ENCODE data around the gene KDF1.
A peak's percentile ranks its signal among the peaks of the same experiment; 100 is the strongest.

Gene KDF1

GRCh38 chr1:26998429-26999300, 38.4 kb upstream of the KDF1 start:
- DNase-seq (ENCODE audit: low read depth): no peak
- H3K4me3 ChIP-seq (ENCODE audit: low read length): no peak overlapping the region
- TF ChIP-seq CTCF (conservative IDR thresholded peaks at IDR 0.05; ENCODE audit: low read depth, low read length): no peak

- no peak overlapping the region for H3K4me3 ChIP-seq (ENCODE audit: low read length)
- no peak for DNase-seq (ENCODE audit: low read depth)
- no peak for TF ChIP-seq CTCF (conservative IDR thresholded peaks at IDR 0.05; ENCODE audit: low read depth, low read length)
Observed at GRCh38 chr1:26996665-26997064, 36.4 kb upstream of the KDF1 start.

GRCh38 chr1:26996024-26996423, 35.8 kb upstream of the KDF1 start:
- no peak for TF ChIP-seq CTCF (conservative IDR thresholded peaks at IDR 0.05; ENCODE audit: low read depth, low read length)
- H3K4me3 ChIP-seq (ENCODE audit: low read length): peak overlapping the region; percentile 7
- no peak for DNase-seq (ENCODE audit: low read depth)

- DNase-seq (ENCODE audit: low read depth): no peak
- no peak for TF ChIP-seq CTCF (conservative IDR thresholded peaks at IDR 0.05; ENCODE audit: low read depth, low read length)
- peak overlapping the region; percentile 69 for H3K4me3 ChIP-seq (ENCODE audit: low read length)
Observed at GRCh38 chr1:26994787-26995517, 34.7 kb upstream of the KDF1 start.

- DNase-seq (ENCODE audit: low read depth): no peak
- peak overlapping the region; percentile 69 for H3K4me3 ChIP-seq (ENCODE audit: low read length)
- no peak for TF ChIP-seq CTCF (conservative IDR thresholded peaks at IDR 0.05; ENCODE audit: low read depth, low read length)
Observed at GRCh38 chr1:26994020-26994786, 33.9 kb upstream of the KDF1 start.

GRCh38 chr1:26993237-26994019, 33.2 kb upstream of the KDF1 start, which contains the start of gene TRNP1:
Gene TRNP1 (plus strand): TSS chr1:26993692. CDS start chr1:26993787, 95 bp downstream.
- H3K4me3 ChIP-seq (ENCODE audit: low read length): peak within 1 kb of the TSS; percentile 69
- no peak for TF ChIP-seq CTCF (conservative IDR thresholded peaks at IDR 0.05; ENCODE audit: low read depth, low read length)
- no peak for DNase-seq (ENCODE audit: low read depth)
